Measurements from ENCODE around the gene IL17B.

GRCh38 chr5:149386166-149386565 lies 7.1 kb upstream of the IL17B start:
- TF ChIP-seq EZH2 (IDR thresholded peaks at IDR 0.05; ENCODE audit: insufficient read depth, poor library complexity, severe bottlenecking) (no peak), EZH2phosphoT487 (IDR thresholded peaks at IDR 0.05; ENCODE audit: insufficient read depth, low read depth) (no peak)
